Astrocyte of the spinal cord (primary cell): Measurements from ENCODE around the gene HMGCL.
A peak's percentile ranks its signal among the peaks of the same experiment; 100 is the strongest.
"Not testable (repeated sequence)": the region's sequence is repeated elsewhere in the genome, so short reads cannot be mapped to it uniquely, and the experiment has no call there.

Experiments used
- DNase-seq: peaks from one replicate; pipeline ENCODE4 v3.0.0; 2011; ENCODE audit warnings: low read depth, low spot score
- H3K4me3 ChIP-seq: 2 replicates; pipeline ENCODE4 v1.5.1; 2011; ENCODE audit warnings: low read depth, mild to moderate bottlenecking, low read length, moderate library complexity
- in situ Hi-C: cut with HindIII; loops from 2 replicates; pipeline ENCODE4 v1.10.0; 2017; ENCODE audit warnings: low sequenced_read_pairs
- TF ChIP-seq, protein P1 (sequence below): IDR thresholded peaks from 2 replicates; pipeline ENCODE4 v1.5.1; 2012; ENCODE audit warnings: low read depth, mild to moderate bottlenecking, low read length, inconsistent platforms

The HMGCL gene

DNA sequence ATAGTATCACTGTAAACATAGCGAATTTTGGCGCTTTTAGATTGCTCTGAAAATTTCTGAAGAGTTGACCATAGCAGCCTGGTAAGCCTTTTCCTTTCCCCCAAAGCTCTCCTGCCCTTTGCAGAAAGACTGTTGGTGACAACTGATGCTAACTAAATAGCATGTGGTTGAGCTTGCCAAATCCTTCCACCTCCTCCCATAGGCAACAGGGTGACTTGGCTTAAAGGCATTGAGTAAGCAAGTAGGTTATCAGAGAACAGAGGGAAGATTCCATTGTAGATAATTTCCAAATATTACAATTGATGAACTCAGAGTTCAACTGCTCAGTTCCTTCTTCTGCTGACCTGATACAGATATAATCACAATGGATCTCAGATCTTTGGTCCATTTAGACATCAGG is 19.9 kb upstream of the HMGCL start:
- DNase-seq = no peak
- in situ Hi-C loops = no loop called here
- no peak overlapping the region for H3K4me3 ChIP-seq
- TF ChIP-seq, protein P1, sequence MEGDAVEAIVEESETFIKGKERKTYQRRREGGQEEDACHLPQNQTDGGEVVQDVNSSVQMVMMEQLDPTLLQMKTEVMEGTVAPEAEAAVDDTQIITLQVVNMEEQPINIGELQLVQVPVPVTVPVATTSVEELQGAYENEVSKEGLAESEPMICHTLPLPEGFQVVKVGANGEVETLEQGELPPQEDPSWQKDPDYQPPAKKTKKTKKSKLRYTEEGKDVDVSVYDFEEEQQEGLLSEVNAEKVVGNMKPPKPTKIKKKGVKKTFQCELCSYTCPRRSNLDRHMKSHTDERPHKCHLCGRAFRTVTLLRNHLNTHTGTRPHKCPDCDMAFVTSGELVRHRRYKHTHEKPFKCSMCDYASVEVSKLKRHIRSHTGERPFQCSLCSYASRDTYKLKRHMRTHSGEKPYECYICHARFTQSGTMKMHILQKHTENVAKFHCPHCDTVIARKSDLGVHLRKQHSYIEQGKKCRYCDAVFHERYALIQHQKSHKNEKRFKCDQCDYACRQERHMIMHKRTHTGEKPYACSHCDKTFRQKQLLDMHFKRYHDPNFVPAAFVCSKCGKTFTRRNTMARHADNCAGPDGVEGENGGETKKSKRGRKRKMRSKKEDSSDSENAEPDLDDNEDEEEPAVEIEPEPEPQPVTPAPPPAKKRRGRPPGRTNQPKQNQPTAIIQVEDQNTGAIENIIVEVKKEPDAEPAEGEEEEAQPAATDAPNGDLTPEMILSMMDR = no peak

DNA sequence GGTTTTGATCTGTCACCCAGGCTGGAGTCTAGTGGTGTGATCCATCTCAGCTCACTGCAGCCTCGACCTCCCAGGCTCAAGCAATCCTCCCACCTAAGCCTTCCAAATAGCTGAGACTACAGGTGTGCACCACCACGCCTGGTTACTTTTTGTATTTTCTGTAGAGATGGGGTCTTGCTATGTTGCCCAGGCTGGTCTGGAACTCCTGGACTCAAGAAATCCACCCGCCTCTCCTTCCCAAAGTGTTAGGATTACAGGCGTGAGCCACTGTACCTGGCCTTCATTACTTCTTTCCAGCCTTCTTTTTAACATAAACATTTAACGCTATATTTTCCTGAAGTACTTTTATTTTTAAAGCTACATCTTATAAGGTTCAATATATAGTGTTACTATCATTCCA is 18.4 kb upstream of the HMGCL start:
- DNase-seq = no peak
- in situ Hi-C loops = no loop called here
- TF ChIP-seq, protein P1 = no peak
- H3K4me3 ChIP-seq = no peak overlapping the region

DNA sequence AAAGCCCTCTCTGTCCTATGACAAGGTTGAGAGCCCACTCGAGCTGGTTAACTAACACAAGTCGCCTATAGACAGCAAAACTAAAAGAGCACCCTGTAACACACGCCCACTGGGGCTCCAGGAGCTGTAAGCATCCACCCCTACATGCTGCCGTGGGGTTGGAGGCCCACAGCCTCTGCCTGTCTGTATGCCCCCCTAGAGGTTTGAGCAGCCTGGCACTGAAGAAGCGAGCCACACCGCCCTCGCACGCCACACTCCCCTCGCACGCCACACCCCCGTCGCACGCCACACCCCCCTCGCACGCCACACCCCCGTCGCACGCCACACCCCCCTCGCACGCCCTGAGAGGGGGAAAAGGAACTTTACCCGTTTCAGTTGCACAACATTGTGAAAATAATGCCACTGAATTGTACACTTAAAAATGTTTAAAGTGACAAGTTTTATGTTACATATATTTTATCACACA is 13.2 kb upstream of the HMGCL start:
- peak; percentile 8 for DNase-seq

DNA sequence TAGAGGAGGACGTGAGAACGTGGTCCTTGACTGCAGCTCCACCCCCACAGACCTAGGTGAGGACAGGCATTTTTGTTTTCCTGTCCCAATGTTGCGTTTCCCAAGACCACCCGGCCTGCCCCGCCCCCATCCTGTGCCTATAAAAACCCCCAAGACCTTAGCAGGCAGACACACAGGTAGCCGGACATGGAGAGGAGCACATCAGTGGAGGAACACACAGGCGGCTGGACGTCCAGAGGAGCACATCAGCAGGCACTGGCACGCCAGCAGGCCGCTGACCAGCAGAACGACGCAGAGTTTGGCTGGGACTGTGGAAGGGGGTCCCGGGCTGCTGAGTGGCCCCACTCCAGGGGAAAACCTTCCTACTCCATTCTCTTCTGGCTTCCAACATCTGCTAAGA is 12.7 kb upstream of the HMGCL start:
- DNase-seq = no peak
- no peak overlapping the region for H3K4me3 ChIP-seq
- in situ Hi-C loops = no loop called here
- TF ChIP-seq, protein P1 = no peak

More for the DNA sequence above, 13.2 kb upstream of the HMGCL start:
- TF ChIP-seq, protein P1 = no peak
- peak overlapping the region; percentile 29 for H3K4me3 ChIP-seq
- in situ Hi-C loops = no loop called here

DNA sequence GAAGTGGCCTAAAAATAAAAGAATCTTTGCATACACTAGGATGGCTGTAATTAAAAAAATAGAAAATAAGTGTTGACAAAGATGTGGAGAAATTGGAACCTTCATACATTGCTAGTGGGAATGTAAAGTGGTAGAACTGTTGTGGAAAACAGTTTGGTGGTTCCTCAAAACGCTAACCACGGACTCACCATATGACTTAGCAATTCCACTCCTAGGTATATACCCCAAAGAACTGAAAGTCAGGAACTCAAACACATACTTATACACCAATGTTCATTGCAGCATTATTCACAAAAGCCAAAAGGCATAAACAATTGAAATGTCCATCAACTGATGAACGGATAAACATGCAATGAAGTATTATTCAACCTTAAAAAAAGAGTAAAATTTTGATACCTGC is 10.8 kb upstream of the HMGCL start:
- no peak overlapping the region for H3K4me3 ChIP-seq
- DNase-seq = no peak
- in situ Hi-C loops = no loop called here
- TF ChIP-seq, protein P1 = no peak

DNA sequence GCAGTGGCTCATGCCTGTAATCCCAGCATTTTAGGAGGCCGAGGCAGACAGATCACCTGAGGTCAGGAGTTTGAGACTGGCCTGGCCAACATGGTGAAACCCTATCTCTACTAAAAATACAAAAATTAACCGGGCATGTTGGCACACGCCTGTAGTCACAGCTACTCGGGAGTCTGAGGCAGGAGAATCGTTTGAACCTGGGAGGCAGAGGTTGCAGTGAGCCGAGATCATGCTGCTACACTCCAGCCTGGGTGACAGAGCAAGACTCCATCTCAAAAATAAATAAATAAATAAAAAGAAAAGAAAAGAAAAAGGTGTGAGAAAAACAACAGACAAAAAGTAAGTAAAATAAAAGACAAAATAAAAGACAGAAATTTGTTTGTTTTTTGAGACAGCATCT is 8.9 kb upstream of the HMGCL start:
- in situ Hi-C loops, H3K4me3 ChIP-seq, DNase-seq: not testable (repeated sequence)

DNA sequence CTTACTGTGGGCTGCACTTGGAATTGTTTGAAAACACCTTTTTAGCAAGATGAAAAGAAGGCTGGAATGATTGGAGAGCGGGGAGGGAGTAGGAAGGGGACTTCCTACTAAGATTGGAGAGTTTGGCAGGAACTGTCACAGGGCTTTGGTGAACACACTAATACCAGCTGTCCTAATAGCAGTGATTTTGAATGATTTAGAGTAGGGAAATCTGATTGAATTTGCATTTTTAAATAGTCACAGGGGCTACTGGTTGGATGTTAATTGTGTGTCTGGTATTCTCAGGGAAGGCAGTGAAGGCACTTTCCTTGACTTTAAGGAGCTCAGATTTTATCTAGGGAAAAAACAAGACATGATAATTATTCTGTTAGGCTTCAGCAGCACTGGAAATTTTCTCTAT is 2.5 kb upstream of the HMGCL start:
- no peak overlapping the region for H3K4me3 ChIP-seq
- no peak for DNase-seq
- in situ Hi-C loops = no loop called here
- TF ChIP-seq, protein P1 = no peak

DNA sequence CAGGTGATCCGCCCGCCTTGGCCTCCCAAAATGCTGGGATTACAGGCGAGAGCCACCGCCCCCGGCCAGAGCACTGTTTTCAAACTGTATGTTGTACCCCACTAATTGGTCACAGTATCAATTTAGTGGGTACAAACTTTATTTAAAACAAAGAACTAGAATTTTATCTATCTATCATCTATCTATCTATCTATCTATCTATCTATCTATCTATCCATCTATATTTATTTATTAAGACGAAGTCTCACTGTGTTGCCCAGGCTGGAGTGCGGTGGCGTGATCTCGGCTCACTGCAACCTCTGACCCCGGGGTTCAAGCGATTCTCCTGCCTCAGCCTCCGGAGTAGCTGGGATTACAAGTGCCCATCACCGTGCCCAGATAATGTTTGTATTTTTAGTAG is 1.4 kb upstream of the HMGCL start:
- DNase-seq, H3K4me3 ChIP-seq, in situ Hi-C loops: not testable (repeated sequence)
